ENCODE measurements around the gene EFNA4. TPM values are rescaled to one million over a fixed set of nuclear protein-coding genes. Genes with fewer than 3 reads are reported as not detected.
"Not testable (repeated sequence)": the region's sequence is repeated elsewhere in the genome, so short reads cannot be mapped to it uniquely, and the experiment has no call there.

Gene EFNA4
- total RNA-seq, 3 donors from 2014 or later = 12.3 to 27.2 (median 26.4) TPM

DNA sequence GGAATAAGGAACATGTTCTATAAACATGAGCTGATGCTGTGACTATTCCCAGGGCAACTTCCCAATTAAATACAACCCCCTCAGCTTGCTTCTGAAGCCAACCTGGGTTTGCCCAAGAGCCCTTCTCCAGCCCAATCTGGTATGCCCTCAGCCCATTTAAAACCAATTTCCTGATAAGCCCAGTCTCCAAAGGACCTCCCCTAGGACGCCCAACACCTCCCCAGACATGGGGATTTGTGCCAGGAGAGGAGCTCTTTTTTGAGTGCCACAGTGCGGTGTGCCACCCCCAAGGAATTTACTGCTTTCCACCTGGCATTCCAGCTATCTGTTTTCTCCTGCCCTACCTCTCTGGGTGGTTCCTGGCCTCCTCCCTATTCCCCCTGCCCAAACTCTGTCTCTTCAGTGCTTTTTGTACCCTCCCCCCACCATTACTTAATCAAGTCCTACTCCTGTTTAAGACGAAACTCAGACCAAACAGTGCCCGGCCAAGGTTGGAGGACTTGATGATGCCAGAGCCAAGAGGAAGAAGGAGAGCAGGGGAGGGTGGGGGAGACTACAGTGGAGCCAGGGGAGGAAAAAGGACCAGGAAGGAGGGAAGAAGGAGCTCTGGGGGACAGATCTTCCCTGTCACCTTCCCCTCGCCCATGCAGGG, 52.7 kb downstream of the EFNA4 start:
- DNase-seq (no peak), ATAC-seq (no peak)
- no peaks in the 10 kb centered on the region for H3K36me3 ChIP-seq (ENCODE audit: low read depth)
- TF ChIP-seq, protein P1, sequence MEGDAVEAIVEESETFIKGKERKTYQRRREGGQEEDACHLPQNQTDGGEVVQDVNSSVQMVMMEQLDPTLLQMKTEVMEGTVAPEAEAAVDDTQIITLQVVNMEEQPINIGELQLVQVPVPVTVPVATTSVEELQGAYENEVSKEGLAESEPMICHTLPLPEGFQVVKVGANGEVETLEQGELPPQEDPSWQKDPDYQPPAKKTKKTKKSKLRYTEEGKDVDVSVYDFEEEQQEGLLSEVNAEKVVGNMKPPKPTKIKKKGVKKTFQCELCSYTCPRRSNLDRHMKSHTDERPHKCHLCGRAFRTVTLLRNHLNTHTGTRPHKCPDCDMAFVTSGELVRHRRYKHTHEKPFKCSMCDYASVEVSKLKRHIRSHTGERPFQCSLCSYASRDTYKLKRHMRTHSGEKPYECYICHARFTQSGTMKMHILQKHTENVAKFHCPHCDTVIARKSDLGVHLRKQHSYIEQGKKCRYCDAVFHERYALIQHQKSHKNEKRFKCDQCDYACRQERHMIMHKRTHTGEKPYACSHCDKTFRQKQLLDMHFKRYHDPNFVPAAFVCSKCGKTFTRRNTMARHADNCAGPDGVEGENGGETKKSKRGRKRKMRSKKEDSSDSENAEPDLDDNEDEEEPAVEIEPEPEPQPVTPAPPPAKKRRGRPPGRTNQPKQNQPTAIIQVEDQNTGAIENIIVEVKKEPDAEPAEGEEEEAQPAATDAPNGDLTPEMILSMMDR (IDR thresholded peaks at IDR 0.05) = no peak
- peaks cover 21% of the 10 kb centered on the region for H3K4me1 ChIP-seq (ENCODE audit: low read depth)
- H3K4me3 ChIP-seq = no peak overlapping the region
- H3K9me3 ChIP-seq = no peaks in the 10 kb centered on the region
- intact Hi-C loops (cut with DNase I, micrococcal nuclease) = loop anchor here in 1 of 2 donors (10.0 kb wide), 1 partner anchor 49 kb away; no protein-coding TSS in a partner anchor

DNA sequence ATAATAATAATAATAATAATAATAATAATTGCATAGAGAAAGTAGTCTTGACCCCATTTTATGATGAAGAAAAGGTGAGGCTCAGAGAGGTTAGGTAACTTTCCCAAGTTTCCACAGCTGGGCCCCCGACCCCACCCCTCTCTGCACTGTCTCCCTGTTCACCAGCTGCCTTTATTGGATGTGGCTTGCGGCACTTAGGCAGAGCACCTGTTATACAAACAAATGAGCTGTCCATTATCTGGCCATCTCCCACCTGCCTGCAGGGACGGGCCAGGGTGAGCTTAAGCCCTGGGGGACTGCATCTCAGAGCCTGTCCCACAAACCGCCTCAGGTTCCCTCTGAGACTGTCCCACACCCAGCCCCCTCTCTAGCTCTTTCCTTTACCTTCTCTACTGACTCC, 54.1 kb downstream of the EFNA4 start:
- H3K9me3 ChIP-seq = no peaks in the 10 kb centered on the region
- ATAC-seq (peak; percentile 72), DNase-seq (peak in 1 of 3 donors; percentile 44)
- H3K36me3 ChIP-seq (ENCODE audit: low read depth) = no peaks in the 10 kb centered on the region
- TF ChIP-seq, protein P1 (IDR thresholded peaks at IDR 0.05) = no peak
- H3K4me3 ChIP-seq = no peak overlapping the region
- intact Hi-C loops (cut with DNase I, micrococcal nuclease) = loop anchor here in 1 of 2 donors (10.0 kb wide), 1 partner anchor 47 kb away; no protein-coding TSS in a partner anchor
- H3K4me1 ChIP-seq (ENCODE audit: low read depth) = peaks cover 21% of the 10 kb centered on the region

DNA sequence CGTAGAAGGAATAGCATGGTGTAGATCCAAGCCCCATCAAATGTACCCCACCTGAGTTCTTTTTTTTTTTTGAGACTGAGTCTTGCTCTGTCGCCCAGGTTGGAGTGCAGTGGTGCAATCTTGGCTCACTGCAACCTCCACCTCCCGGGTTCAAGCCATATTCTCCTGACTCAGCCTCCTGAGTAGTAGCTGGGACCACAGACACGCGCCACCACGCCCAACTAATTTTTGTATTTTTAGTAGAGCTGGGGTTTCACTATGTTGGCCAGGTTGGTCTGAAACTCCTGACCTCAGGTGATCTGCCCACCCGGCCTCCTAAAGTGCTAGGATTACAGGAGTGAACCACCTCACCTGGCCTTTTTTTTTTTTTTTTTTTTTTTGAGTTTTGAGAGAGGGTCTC, 54.5 kb downstream of the EFNA4 start:
- ATAC-seq; H3K9me3 ChIP-seq; H3K36me3 ChIP-seq (ENCODE audit: low read depth); H3K4me3 ChIP-seq: not testable (repeated sequence)
- intact Hi-C loops (cut with DNase I, micrococcal nuclease) = loop anchor here in 1 of 2 donors (10.0 kb wide), 1 partner anchor 47 kb away; no protein-coding TSS in a partner anchor
- peak in 1 of 3 donors; percentile 18 for DNase-seq
- peaks cover 21% of the 10 kb centered on the region for H3K4me1 ChIP-seq (ENCODE audit: low read depth)

Other genes with a start within 250 kb of the EFNA4 start
- gene KCNN3, start 193.5 kb upstream of the EFNA4 start, total RNA-seq = 10 to 100 TPM in 1 of 3 donors, 1 to 10 TPM in 2; 1.5 to 19.3 (median 2.0) TPM
- 10 to 100 TPM; 28.4 to 37.6 (median 35.8) TPM for gene PMVK, start 127.0 kb upstream of the EFNA4 start, total RNA-seq
- 100 to 1,000 TPM in 1 of 3 donors, 10 to 100 TPM in 2; 35.6 to 146 (median 49.4) TPM for gene PBXIP1, start 107.6 kb upstream of the EFNA4 start, total RNA-seq
- 10 to 100 TPM; 22.8 to 34.3 (median 25.8) TPM for gene PYGO2, start 102.0 kb upstream of the EFNA4 start, total RNA-seq
- gene SHC1, start 93.0 kb upstream of the EFNA4 start, total RNA-seq = 100 to 1,000 TPM in 2 of 3 donors, 10 to 100 TPM in 1; 92.7 to 130 (median 122) TPM
- 10 to 100 TPM; 26.8 to 52.4 (median 29.3) TPM for gene CKS1B, start 89.1 kb upstream of the EFNA4 start, total RNA-seq
- gene FLAD1, start 80.4 kb upstream of the EFNA4 start, total RNA-seq = 10 to 100 TPM; 28.4 to 40.4 (median 31.2) TPM
- under 1 TPM in 2 of 3 donors, not detected in 1; 0.60 to 0.76 TPM for gene LENEP, start 70.2 kb upstream of the EFNA4 start, total RNA-seq
- 100 to 1,000 TPM; 175 to 313 (median 255) TPM for gene ZBTB7B, start 60.9 kb upstream of the EFNA4 start, total RNA-seq
- gene DCST2, start 30.0 kb upstream of the EFNA4 start, total RNA-seq = 1 to 10 TPM; 1.7 to 3.3 (median 2.3) TPM
- under 1 TPM in 2 of 3 donors, not detected in 1; 0.19 to 0.20 TPM for gene DCST1, start 29.9 kb upstream of the EFNA4 start, total RNA-seq
- gene ADAM15, start 12.4 kb upstream of the EFNA4 start, total RNA-seq = 100 to 1,000 TPM in 1 of 3 donors, 10 to 100 TPM in 2; 71.8 to 148 (median 79.7) TPM
- gene EFNA3, start 15.1 kb downstream of the EFNA4 start, total RNA-seq = 10 to 100 TPM in 1 of 3 donors, 1 to 10 TPM in 2; 2.1 to 17.4 (median 5.6) TPM
- 100 to 1,000 TPM in 2 of 3 donors, 10 to 100 TPM in 1; 46.3 to 198 (median 110) TPM for gene EFNA1, start 64.1 kb downstream of the EFNA4 start, total RNA-seq
- gene SLC50A1, start 72.1 kb downstream of the EFNA4 start, total RNA-seq = 10 to 100 TPM; 38.7 to 95.8 (median 66.4) TPM
- gene DPM3, start 76.8 kb downstream of the EFNA4 start, total RNA-seq = 100 to 1,000 TPM in 1 of 3 donors, 10 to 100 TPM in 2; 76.3 to 106 (median 78.4) TPM
- gene KRTCAP2, start 109.6 kb downstream of the EFNA4 start, total RNA-seq = 100 to 1,000 TPM; 162 to 190 (median 176) TPM
- under 1 TPM; 0.26 to 0.76 (median 0.39) TPM for gene TRIM46, start 110.1 kb downstream of the EFNA4 start, total RNA-seq
- gene THBS3, start 144.2 kb downstream of the EFNA4 start, total RNA-seq = 10 to 100 TPM; 22.4 to 35.9 (median 33.9) TPM
- gene MTX1, start 145.0 kb downstream of the EFNA4 start, total RNA-seq = 10 to 100 TPM; 26.1 to 41.1 (median 35.6) TPM
- 10 to 100 TPM; 16.9 to 42.6 (median 20.4) TPM for gene ENTREP3, start 191.7 kb downstream of the EFNA4 start, total RNA-seq
- gene SCAMP3, start 198.6 kb downstream of the EFNA4 start, total RNA-seq = 10 to 100 TPM; 43.6 to 53.4 (median 46.8) TPM
- 10 to 100 TPM; 43.7 to 51.7 (median 47.8) TPM for gene CLK2, start 209.8 kb downstream of the EFNA4 start, total RNA-seq
- 10 to 100 TPM; 10.3 to 15.6 (median 10.8) TPM for gene HCN3, start 213.7 kb downstream of the EFNA4 start, total RNA-seq
- 1 to 10 TPM in 2 of 3 donors, under 1 TPM in 1; 0.63 to 2.0 (median 1.5) TPM for gene PKLR, start 237.7 kb downstream of the EFNA4 start, total RNA-seq
- gene FDPS, start 245.1 kb downstream of the EFNA4 start, total RNA-seq = 100 to 1,000 TPM; 130 to 244 (median 222) TPM